Astrocyte of the spinal cord (primary cell): ENCODE measurements around the gene SLCO3A1.

Experiments used
- DNase-seq: peaks from one replicate; pipeline ENCODE4 v3.0.0; 2011; ENCODE audit warnings: low read depth, low spot score
- H3K4me3 ChIP-seq: 2 replicates; pipeline ENCODE4 v1.5.1; 2011; ENCODE audit warnings: low read depth, mild to moderate bottlenecking, low read length, moderate library complexity
- CTCF ChIP-seq: IDR thresholded peaks from 2 replicates; pipeline ENCODE4 v1.5.1; 2012; ENCODE audit warnings: low read depth, mild to moderate bottlenecking, low read length, inconsistent platforms
- in situ Hi-C: cut with HindIII; loops from 2 replicates; pipeline ENCODE4 v1.10.0; 2017; ENCODE audit warnings: low sequenced_read_pairs

SLCO3A1 gene

GRCh38 chr15:92118162-92118935, 264.8 kb downstream of the SLCO3A1 start:
- in situ Hi-C loops = no loop called here
- peak; percentile 22 for DNase-seq
- no peak overlapping the region for H3K4me3 ChIP-seq
- TF ChIP-seq CTCF = no peak

GRCh38 chr15:92118936-92119325, 265.4 kb downstream of the SLCO3A1 start:
- in situ Hi-C loops = no loop called here
- no peak for DNase-seq
- no peak for TF ChIP-seq CTCF
- H3K4me3 ChIP-seq = no peak overlapping the region

GRCh38 chr15:92120094-92120795, 266.7 kb downstream of the SLCO3A1 start:
- no peak overlapping the region for H3K4me3 ChIP-seq
- DNase-seq = no peak
- TF ChIP-seq CTCF = no peak
- in situ Hi-C loops = no loop called here

- in situ Hi-C loops = no loop called here
- no peak for TF ChIP-seq CTCF
- DNase-seq = no peak
- H3K4me3 ChIP-seq = no peak overlapping the region
Measured at GRCh38 chr15:92121047-92121446, 267.5 kb downstream of the SLCO3A1 start.

GRCh38 chr15:92122259-92122658, 268.8 kb downstream of the SLCO3A1 start:
- H3K4me3 ChIP-seq = no peak overlapping the region
- in situ Hi-C loops = no loop called here
- no peak for DNase-seq
- TF ChIP-seq CTCF = no peak

GRCh38 chr15:92123962-92124656, 270.6 kb downstream of the SLCO3A1 start:
- in situ Hi-C loops = no loop called here
- no peak overlapping the region for H3K4me3 ChIP-seq
- no peak for TF ChIP-seq CTCF
- no peak for DNase-seq
